ENCODE measurements around the gene AP1S2. TPM values are rescaled to one million over a fixed set of nuclear protein-coding genes. Genes with fewer than 3 reads are reported as not detected.

AP1S2 gene
- polyA plus RNA-seq, 1 of the 3 experiments (the other 2 are of a cell fraction): 17.7 TPM

- Histone ChIP-seq H3K9me2 (no peaks in the 10 kb centered on the region), H3K9me3 (no peaks in the 10 kb centered on the region), H3K4me2 (no peak overlapping the region), H3K4me3 (ENCODE audit: low read depth in 2 of 2, low read length in 1 of 2) (no peak overlapping the region), H3K9ac (no peak overlapping the region), H3K27me3 (ENCODE audit: insufficient read depth) (no peaks in the 10 kb centered on the region), H3K4me1 (ENCODE audit: control insufficient read depth in 1 of 2, insufficient read depth in 2 of 2, low read depth in 1 of 2, low read length in 1 of 2) (peaks cover under 1 to 13% of the 10 kb centered on the region in 2 experiments; a peak in 3 of 4 replicates), H3K79me2 (ENCODE audit: insufficient read depth) (peaks cover 28% of the 10 kb centered on the region), H2AFZ (ENCODE audit: low read depth) (no peak overlapping the region), H3F3A (replicated peaks; ENCODE audit: insufficient read depth) (no peaks in the 10 kb centered on the region), H3K27ac (ENCODE audit: low read depth in 2 of 2, low read length in 1 of 2) (peak overlapping the region; percentile 4 to 55; a peak in 3 of 4 replicates), H4K20me1 (ENCODE audit: insufficient read depth) (no peaks in the 10 kb centered on the region), H3K36me3 (replicated peaks in 1 of 2; ENCODE audit: control insufficient read depth in 1 of 2, insufficient read depth in 2 of 2, low read length in 1 of 2) (peaks cover 23 to 34% of the 10 kb centered on the region in 2 experiments)
- ChIA-PET CTCF (interaction anchor here (1.2 to 2.5 kb wide), 8 partner anchors 25 to 823 kb away, joined by 3 to 9 read pairs (median 6); partner anchors contain the start of gene GRPR), POLR2A (interaction anchor here (0.7 kb wide), 1 partner anchor 34 kb away, joined by 3 read pairs; no protein-coding TSS in a partner anchor)
- TF ChIP-seq SIN3A (IDR thresholded peaks at IDR 0.05; ENCODE audit: borderline replicate concordance, low read depth, low read length): no peak
- no peak for TF ChIP-seq RCOR1 (IDR thresholded peaks at IDR 0.05; ENCODE audit: low read length)
- TF ChIP-seq MXI1 (IDR thresholded peaks at IDR 0.05; ENCODE audit: low read depth, low read length): no peak
- no peak for TF ChIP-seq TEAD4 (IDR thresholded peaks at IDR 0.05; ENCODE audit: borderline replicate concordance, insufficient read depth)
- no peak for TF ChIP-seq GABPA (IDR thresholded peaks at IDR 0.05; ENCODE audit: low read depth)
- no peak for TF ChIP-seq FOXM1 (IDR thresholded peaks at IDR 0.05; ENCODE audit: low read depth)
- TF ChIP-seq EZH2phosphoT487 (IDR thresholded peaks at IDR 0.05; ENCODE audit: borderline replicate concordance, low read depth): no peak
- TF ChIP-seq SMC3 (IDR thresholded peaks at IDR 0.05; ENCODE audit: low read depth, low read length): no peak
- TF ChIP-seq GATA2 (CRISPR knock-in tag; IDR thresholded peaks at IDR 0.05): no peak
- no peak for TF ChIP-seq RFX5 (IDR thresholded peaks at IDR 0.05; ENCODE audit: low read length)
- no peak for TF ChIP-seq TCF12 (IDR thresholded peaks at IDR 0.05)
- TF ChIP-seq REST (IDR thresholded peaks at IDR 0.05; ENCODE audit: low read depth, low read length): no peak
- TF ChIP-seq FOXJ3 (CRISPR knock-in tag; IDR thresholded peaks at IDR 0.05): no peak
- no peak for TF ChIP-seq FOSL2 (IDR thresholded peaks at IDR 0.05; ENCODE audit: borderline replicate concordance, low read depth)
- TF ChIP-seq MEF2A (IDR thresholded peaks at IDR 0.05; ENCODE audit: borderline replicate concordance, low read depth): no peak
- TF ChIP-seq, protein P1, sequence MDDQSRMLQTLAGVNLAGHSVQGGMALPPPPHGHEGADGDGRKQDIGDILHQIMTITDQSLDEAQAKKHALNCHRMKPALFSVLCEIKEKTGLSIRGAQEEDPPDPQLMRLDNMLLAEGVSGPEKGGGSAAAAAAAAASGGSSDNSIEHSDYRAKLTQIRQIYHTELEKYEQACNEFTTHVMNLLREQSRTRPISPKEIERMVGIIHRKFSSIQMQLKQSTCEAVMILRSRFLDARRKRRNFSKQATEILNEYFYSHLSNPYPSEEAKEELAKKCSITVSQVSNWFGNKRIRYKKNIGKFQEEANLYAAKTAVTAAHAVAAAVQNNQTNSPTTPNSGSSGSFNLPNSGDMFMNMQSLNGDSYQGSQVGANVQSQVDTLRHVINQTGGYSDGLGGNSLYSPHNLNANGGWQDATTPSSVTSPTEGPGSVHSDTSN (IDR thresholded peaks at IDR 0.05): no peak
- no peak for DNase-seq
- WGBS (ENCODE audit: low lambda C conversion rate): 64% methylated on average over 1 of the region's 1 CpG
Observed at GRCh38 chrX:15848576-15848975, 6.0 kb downstream of the AP1S2 start.

Data from SK-N-SH (cell line).